Hepatocyte (in vitro differentiated cells): ENCODE measurements around the gene ADAM11.

Experiments used
- EZH2 ChIP-seq: fragments of 200-600 bp; sonication (generic); IDR thresholded peaks from 2 replicates; pipeline ENCODE4 v1.6.1; 2016; ENCODE audit warnings: antibody characterized with exemption, mild to moderate bottlenecking, borderline replicate concordance
- TF ChIP-seq, protein P1 (sequence below): fragments of 200-600 bp; sonication (generic); IDR thresholded peaks from 2 replicates; pipeline ENCODE4 v1.5.1; 2016; ENCODE audit warnings: antibody characterized with exemption, mild to moderate bottlenecking; ENCODE audit not compliant: poor library complexity

DNA sequence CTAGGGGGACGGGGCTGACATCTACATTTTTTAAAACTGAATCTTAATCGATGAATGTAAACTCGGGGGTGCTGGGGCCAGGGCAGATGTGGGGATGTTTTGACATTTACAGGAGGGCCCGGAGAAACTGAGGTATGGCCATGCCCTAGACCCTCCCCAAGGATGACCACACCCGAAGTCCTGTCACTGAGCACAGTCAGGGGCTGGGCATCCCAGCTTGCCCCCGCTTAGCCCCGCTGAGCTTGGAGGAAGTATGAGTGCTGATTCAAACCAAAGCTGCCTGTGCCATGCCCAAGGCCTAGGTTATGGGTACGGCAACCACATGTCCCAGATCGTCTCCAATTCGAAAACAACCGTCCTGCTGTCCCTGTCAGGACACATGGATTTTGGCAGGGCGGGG lies 21.4 kb downstream of the ADAM11 start:
- TF ChIP-seq, protein P1, sequence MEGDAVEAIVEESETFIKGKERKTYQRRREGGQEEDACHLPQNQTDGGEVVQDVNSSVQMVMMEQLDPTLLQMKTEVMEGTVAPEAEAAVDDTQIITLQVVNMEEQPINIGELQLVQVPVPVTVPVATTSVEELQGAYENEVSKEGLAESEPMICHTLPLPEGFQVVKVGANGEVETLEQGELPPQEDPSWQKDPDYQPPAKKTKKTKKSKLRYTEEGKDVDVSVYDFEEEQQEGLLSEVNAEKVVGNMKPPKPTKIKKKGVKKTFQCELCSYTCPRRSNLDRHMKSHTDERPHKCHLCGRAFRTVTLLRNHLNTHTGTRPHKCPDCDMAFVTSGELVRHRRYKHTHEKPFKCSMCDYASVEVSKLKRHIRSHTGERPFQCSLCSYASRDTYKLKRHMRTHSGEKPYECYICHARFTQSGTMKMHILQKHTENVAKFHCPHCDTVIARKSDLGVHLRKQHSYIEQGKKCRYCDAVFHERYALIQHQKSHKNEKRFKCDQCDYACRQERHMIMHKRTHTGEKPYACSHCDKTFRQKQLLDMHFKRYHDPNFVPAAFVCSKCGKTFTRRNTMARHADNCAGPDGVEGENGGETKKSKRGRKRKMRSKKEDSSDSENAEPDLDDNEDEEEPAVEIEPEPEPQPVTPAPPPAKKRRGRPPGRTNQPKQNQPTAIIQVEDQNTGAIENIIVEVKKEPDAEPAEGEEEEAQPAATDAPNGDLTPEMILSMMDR: no peak
- no peak for TF ChIP-seq EZH2
